GM12874 (cell line): ENCODE results near the gene CYSTM1.

Experiments used
- CTCF ChIP-seq: IDR thresholded peaks from 2 replicates; pipeline ENCODE4 v1.5.1; 2011; ENCODE audit warnings: low read depth, mild to moderate bottlenecking, control low read depth, low read length, moderate library complexity; ENCODE audit not compliant: insufficient read depth

Gene CYSTM1

GRCh38 chr5:140222416-140222815 is 47.4 kb downstream of the CYSTM1 start:
- no peak for TF ChIP-seq CTCF

DNA sequence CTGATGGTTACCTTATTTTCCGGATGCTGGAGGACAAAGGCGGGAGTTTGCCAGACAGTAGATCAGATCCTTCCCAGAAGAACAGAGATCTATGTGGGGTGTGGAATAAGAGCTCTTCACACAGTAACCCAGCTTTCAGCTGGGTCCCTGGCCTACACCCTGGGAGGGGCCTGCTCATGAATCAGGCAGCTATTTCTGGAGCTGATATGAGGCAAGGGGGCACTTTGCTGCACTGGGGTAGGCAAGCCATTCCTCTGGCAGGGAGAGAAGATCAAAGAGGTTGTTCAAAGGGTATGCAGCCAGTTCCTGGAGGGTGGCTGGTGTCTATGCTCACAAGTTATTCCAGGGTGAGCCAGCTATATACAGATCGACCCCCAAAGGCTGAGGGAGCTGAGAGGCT is 48.6 kb downstream of the CYSTM1 start:
- no peak for TF ChIP-seq CTCF

DNA sequence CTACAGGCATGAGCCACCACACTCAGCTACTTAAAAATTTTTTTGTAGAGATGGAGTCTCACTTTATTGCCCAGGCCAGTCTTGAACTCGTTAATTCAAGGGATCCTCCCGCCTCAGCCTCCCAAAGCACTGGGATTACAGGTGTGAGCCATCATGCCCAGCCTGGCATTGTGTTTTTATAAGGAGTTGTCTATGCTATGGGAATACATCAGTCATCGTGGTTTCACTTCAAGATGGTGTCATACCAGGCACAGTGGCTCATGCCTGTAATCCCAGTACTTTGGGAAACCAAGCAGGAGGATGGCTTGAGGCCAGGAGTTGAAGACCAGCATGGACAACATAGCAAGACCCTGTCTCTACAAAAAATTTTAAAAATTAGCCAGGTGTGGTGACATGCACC is 49.7 kb downstream of the CYSTM1 start:
- TF ChIP-seq CTCF, result no peak

GRCh38 chr5:140225396-140225795 is 50.4 kb downstream of the CYSTM1 start:
- no peak for TF ChIP-seq CTCF

DNA sequence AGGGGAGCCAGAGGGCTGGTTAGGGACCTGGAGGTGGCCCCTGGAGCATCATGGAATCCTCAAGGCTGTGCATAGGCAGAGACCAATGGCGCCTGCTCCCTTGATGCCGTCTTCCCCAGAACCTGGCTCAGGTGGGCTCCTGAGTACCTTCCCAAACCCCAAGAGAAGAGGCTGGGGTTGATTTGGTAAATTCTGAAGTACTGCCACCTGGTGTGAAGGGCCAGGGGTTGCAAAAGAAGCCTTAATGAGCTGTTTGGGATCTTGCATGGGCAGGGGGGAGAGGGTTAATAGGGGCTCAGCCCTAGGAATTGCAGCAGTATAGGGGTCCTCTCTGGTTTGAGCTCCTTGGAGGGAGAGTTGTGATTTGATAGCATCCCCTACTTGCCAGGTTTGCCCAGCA is 52.1 kb downstream of the CYSTM1 start:
- TF ChIP-seq CTCF, result no peak

GRCh38 chr5:140228364-140228837 is 53.4 kb downstream of the CYSTM1 start:
- TF ChIP-seq CTCF, result no peak

- no peak for TF ChIP-seq CTCF
Observed at GRCh38 chr5:140230373-140230772, 55.4 kb downstream of the CYSTM1 start.

DNA sequence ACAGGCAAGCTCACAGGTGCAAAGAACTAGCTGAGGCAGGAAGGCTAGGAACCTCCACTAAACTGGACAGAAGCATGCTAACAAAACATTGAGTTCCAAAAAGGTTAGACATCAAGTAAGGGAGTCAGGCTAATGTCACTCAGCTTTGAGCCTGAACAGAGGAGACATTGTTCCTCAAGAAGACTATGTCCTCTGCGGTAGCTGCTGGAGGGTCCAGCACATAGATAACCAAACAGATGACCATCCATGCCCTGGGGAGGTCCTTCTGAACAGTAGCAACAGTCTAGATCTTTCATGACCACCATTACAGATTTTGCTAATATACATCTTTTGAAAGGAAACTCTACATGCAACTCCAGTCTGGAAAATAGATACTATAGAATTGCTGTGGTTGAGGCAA is 57.7 kb downstream of the CYSTM1 start:
- TF ChIP-seq CTCF, result no peak
